Karpas-422 (cell line): ENCODE results near the gene GAN. TPM values are rescaled to one million over a fixed set of nuclear protein-coding genes. Genes with fewer than 3 reads are reported as not detected.

ENCODE experiments used
- DNase-seq: peaks from one replicate; pipeline ENCODE4 v3.0.0-alpha.2; 2015
- H2AFZ ChIP-seq: fragments of 200-600 bp; sonication (generic); 2 replicates; pipeline ENCODE4 v1.6.1; 2014; ENCODE audit warnings: antibody characterized with exemption, low read length, mixed read lengths
- H3K27ac ChIP-seq: fragments of 200-600 bp; sonication (generic); 2 replicates; pipeline ENCODE4 v1.5.1; 2014; ENCODE audit warnings: mild to moderate bottlenecking, low read length, moderate library complexity
- H3K27me3 ChIP-seq: fragments of 200-600 bp; sonication (generic); 2 replicates; pipeline ENCODE4 v1.6.1; 2014; ENCODE audit warnings: low read length, mixed read lengths
- H3K36me3 ChIP-seq: fragments of 200-600 bp; sonication (generic); 2 replicates; pipeline ENCODE4 v1.6.1; 2014; ENCODE audit warnings: low read length, mixed read lengths; ENCODE audit not compliant: insufficient read depth
- H3K4me1 ChIP-seq: fragments of 200-600 bp; sonication (generic); 2 replicates; pipeline ENCODE4 v1.6.1; 2014; ENCODE audit warnings: mild to moderate bottlenecking, low read length, mixed read lengths
- H3K4me2 ChIP-seq: fragments of 200-600 bp; sonication (generic); 2 replicates; pipeline ENCODE4 v1.6.1; 2014; ENCODE audit warnings: low read length, low read depth, mild to moderate bottlenecking; ENCODE audit not compliant: poor library complexity, severe bottlenecking
- H3K4me3 ChIP-seq: fragments of 200-600 bp; sonication (generic); 2 replicates; pipeline ENCODE4 v1.5.1; 2014; ENCODE audit warnings: mild to moderate bottlenecking, antibody characterized with exemption, low read length, mixed read lengths
- H3K79me2 ChIP-seq: fragments of 200-600 bp; sonication (generic); 2 replicates; pipeline ENCODE4 v1.6.1; 2014; ENCODE audit warnings: mild to moderate bottlenecking, low read length, mixed read lengths
- H3K9ac ChIP-seq: fragments of 200-600 bp; sonication (generic); 2 replicates; pipeline ENCODE4 v1.6.0; 2014; ENCODE audit warnings: low read length
- H3K9me2 ChIP-seq: fragments of 200-600 bp; sonication (generic), shearing (Covaris generic); replicated peaks from 2 replicates; pipeline ENCODE4 v1.6.0; 2014; ENCODE audit warnings: mild to moderate bottlenecking, low read length, moderate library complexity; ENCODE audit not compliant: insufficient read depth
- H3K9me3 ChIP-seq: fragments of 300-700, 200-600 bp; sonication (generic); 2 replicates; pipeline ENCODE4 v1.6.1; 2014; ENCODE audit warnings: low read length, mixed read lengths
- H4K20me1 ChIP-seq: fragments of 200-600 bp; sonication (generic); 2 replicates; pipeline ENCODE4 v1.6.1; 2014; ENCODE audit warnings: mild to moderate bottlenecking, antibody characterized with exemption, low read length, low read depth; ENCODE audit not compliant: insufficient read depth
- total RNA-seq: library from RNA; depleted of rRNA; stranded (reverse); fragments of >200 nt; shearing (Covaris generic); gene quantifications from 2 replicates; pipeline ENCODE4 v1.2.3, GENCODE V29; 2014; ENCODE audit warnings: low replicate concordance

Gene GAN
- total RNA-seq, 1 experiment from 2014 or later: 5.3 TPM

DNA sequence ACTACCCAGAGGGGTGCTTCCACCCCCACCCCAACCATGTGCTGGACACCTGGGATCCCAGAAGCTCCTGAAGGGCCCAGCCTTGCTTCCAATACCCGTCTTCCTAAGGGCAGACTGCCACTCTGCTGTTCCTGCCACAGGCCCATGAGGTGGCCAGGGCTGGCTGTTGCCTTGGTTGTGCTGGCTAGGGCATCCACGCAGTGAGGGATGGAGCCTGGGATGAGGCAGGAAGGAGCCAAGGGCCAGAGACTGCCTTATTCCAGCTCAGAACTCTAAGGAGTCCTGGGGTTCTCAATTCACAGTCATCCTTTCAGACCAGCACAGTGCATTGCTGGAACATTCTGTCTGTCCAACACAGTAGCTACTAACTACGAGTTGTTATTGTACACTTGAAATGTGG lies 38.4 kb upstream of the GAN start:
- no peaks in the 10 kb centered on the region for H3K9me2 ChIP-seq
- no peak for DNase-seq
- H3K79me2 ChIP-seq: no peaks in the 10 kb centered on the region
- H3K4me2 ChIP-seq: no peak overlapping the region
- H3K36me3 ChIP-seq: no peaks in the 10 kb centered on the region
- no peaks in the 10 kb centered on the region for H3K4me1 ChIP-seq
- no peaks in the 10 kb centered on the region for H3K9me3 ChIP-seq
- H3K9ac ChIP-seq: no peak overlapping the region
- H2AFZ ChIP-seq: no peak overlapping the region
- no peak overlapping the region for H3K4me3 ChIP-seq
- H4K20me1 ChIP-seq: no peaks in the 10 kb centered on the region
- no peaks in the 10 kb centered on the region for H3K27me3 ChIP-seq
- no peak overlapping the region for H3K27ac ChIP-seq

- H3K4me2 ChIP-seq: no peak overlapping the region
- H3K4me1 ChIP-seq: no peaks in the 10 kb centered on the region
- no peaks in the 10 kb centered on the region for H3K27me3 ChIP-seq
- H3K9me2 ChIP-seq: no peaks in the 10 kb centered on the region
- DNase-seq: no peak
- H3K79me2 ChIP-seq: no peaks in the 10 kb centered on the region
- H3K36me3 ChIP-seq: no peaks in the 10 kb centered on the region
- H3K9me3 ChIP-seq: no peaks in the 10 kb centered on the region
- H3K9ac ChIP-seq: no peak overlapping the region
- no peak overlapping the region for H3K27ac ChIP-seq
- H2AFZ ChIP-seq: no peak overlapping the region
- H3K4me3 ChIP-seq: no peak overlapping the region
- H4K20me1 ChIP-seq: no peaks in the 10 kb centered on the region
Observed at GRCh38 chr16:81277541-81278080, 37.2 kb upstream of the GAN start.

DNA sequence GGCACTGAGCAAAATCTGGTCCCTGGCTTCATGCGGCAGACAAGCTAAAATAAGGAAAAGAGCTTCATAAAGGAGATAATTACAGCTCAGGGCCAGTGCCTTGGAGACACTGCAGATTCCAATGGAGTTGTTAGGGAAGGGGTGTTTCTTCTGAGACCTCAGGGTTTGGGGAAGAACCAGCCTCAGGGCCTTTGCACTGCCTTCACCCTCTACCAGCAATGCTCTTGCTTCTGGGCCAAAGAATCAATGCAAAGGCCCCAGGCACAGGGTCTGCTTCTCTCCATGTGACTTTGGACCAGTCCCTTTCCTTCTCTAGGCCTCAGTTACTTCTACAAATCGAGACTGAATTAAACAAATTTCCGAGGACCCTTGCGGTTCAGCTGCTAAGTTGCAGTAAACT lies 36.2 kb upstream of the GAN start:
- Histone ChIP-seq H3K27me3 (no peaks in the 10 kb centered on the region), H3K79me2 (no peaks in the 10 kb centered on the region), H4K20me1 (no peaks in the 10 kb centered on the region), H2AFZ (no peak overlapping the region), H3K4me2 (no peak overlapping the region), H3K9me3 (no peaks in the 10 kb centered on the region), H3K4me3 (no peak overlapping the region), H3K9me2 (no peaks in the 10 kb centered on the region), H3K9ac (no peak overlapping the region), H3K36me3 (no peaks in the 10 kb centered on the region), H3K27ac (no peak overlapping the region), H3K4me1 (no peaks in the 10 kb centered on the region)
- DNase-seq: no peak

DNA sequence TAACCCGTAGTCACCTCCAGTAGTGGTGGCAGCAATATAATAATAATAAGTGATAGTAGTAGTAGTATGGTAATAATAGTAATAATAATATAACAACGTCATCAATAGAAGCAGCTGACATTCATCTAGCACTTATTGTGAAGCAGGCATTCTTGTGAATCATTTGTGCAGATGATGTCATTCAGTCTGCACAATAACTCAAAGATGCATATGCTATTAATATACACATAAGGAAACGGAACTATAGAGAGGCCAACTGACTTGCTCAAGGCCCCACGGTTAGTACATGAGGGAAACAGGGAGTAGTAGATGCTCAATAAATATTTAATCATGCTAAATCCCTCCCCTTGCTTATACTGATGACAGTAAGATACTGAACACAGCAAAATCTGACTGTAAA lies 35.4 kb upstream of the GAN start:
- no peak overlapping the region for H2AFZ ChIP-seq
- DNase-seq: no peak
- no peak overlapping the region for H3K4me2 ChIP-seq
- H4K20me1 ChIP-seq: no peaks in the 10 kb centered on the region
- no peaks in the 10 kb centered on the region for H3K27me3 ChIP-seq
- no peaks in the 10 kb centered on the region for H3K36me3 ChIP-seq
- H3K79me2 ChIP-seq: no peaks in the 10 kb centered on the region
- no peaks in the 10 kb centered on the region for H3K9me2 ChIP-seq
- no peak overlapping the region for H3K4me3 ChIP-seq
- no peak overlapping the region for H3K9ac ChIP-seq
- H3K27ac ChIP-seq: no peak overlapping the region
- no peaks in the 10 kb centered on the region for H3K4me1 ChIP-seq
- no peaks in the 10 kb centered on the region for H3K9me3 ChIP-seq

DNA sequence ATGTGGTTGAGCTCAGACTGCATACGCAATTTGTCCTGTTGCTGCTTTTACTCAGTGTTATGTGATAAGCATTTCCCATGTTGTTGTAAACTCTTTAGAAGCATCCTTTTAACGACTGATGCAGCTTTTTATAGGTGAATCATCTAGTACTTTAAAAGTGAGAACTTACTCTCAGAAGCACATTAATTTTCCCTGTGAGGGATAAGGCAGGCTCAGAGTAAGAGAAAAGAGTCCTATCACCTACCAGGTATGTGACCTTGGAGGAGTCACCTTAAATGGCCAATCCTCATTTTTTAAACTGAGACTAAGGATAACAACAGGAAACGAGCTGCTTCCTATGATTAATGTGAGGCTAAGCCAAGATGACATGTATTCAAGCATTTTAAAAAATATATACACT lies 34.4 kb upstream of the GAN start:
- DNase-seq: no peak
- Histone ChIP-seq H3K9me2 (no peaks in the 10 kb centered on the region), H3K36me3 (no peaks in the 10 kb centered on the region), H3K4me2 (no peak overlapping the region), H3K27ac (no peak overlapping the region), H3K27me3 (no peaks in the 10 kb centered on the region), H3K9ac (no peak overlapping the region), H3K4me1 (no peaks in the 10 kb centered on the region), H3K9me3 (no peaks in the 10 kb centered on the region), H3K4me3 (no peak overlapping the region), H4K20me1 (no peaks in the 10 kb centered on the region), H3K79me2 (no peaks in the 10 kb centered on the region), H2AFZ (no peak overlapping the region)

GRCh38 chr16:81283044-81283443 lies 31.7 kb upstream of the GAN start:
- Histone ChIP-seq H3K27me3 (no peaks in the 10 kb centered on the region), H3K4me1 (no peaks in the 10 kb centered on the region), H2AFZ (no peak overlapping the region), H3K79me2 (no peaks in the 10 kb centered on the region), H4K20me1 (no peaks in the 10 kb centered on the region), H3K9ac (no peak overlapping the region), H3K9me2 (no peaks in the 10 kb centered on the region), H3K4me2 (no peak overlapping the region), H3K9me3 (no peaks in the 10 kb centered on the region), H3K27ac (no peak overlapping the region), H3K36me3 (no peaks in the 10 kb centered on the region), H3K4me3 (no peak overlapping the region)
- DNase-seq: no peak

- Histone ChIP-seq H3K36me3 (no peaks in the 10 kb centered on the region), H4K20me1 (no peaks in the 10 kb centered on the region), H3K9me2 (no peaks in the 10 kb centered on the region), H3K9ac (no peak overlapping the region), H3K79me2 (no peaks in the 10 kb centered on the region), H3K9me3 (no peaks in the 10 kb centered on the region), H3K4me3 (no peak overlapping the region), H3K4me2 (no peak overlapping the region), H2AFZ (no peak overlapping the region), H3K27me3 (no peaks in the 10 kb centered on the region), H3K4me1 (no peaks in the 10 kb centered on the region), H3K27ac (no peak overlapping the region)
- DNase-seq: no peak
Observed at GRCh38 chr16:81284995-81285600, 29.7 kb upstream of the GAN start.

DNA sequence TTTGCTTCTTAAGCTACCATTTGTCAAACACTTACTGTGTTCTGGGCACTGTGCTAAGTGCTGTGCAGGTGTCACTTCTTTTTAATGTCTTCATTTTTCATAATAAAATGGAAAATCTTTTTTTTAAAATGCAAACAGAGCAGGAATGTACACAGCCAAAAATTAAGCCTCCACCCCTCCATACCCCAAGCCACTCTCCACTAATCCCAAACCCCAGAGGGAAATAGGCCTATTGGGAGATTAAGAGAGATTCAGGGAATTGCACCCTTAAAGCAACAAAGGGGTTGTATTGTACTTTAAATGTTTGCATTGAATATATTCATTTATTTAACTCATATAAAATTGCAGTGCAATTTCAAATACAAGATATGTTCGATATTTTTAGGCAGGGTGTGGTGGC lies 28.6 kb upstream of the GAN start:
- H3K9ac ChIP-seq: no peak overlapping the region
- no peaks in the 10 kb centered on the region for H4K20me1 ChIP-seq
- H3K4me2 ChIP-seq: no peak overlapping the region
- no peak overlapping the region for H3K4me3 ChIP-seq
- H2AFZ ChIP-seq: no peak overlapping the region
- H3K9me2 ChIP-seq: no peaks in the 10 kb centered on the region
- H3K9me3 ChIP-seq: no peaks in the 10 kb centered on the region
- H3K27ac ChIP-seq: no peak overlapping the region
- H3K36me3 ChIP-seq: no peaks in the 10 kb centered on the region
- no peak for DNase-seq
- H3K79me2 ChIP-seq: no peaks in the 10 kb centered on the region
- H3K4me1 ChIP-seq: no peaks in the 10 kb centered on the region
- no peaks in the 10 kb centered on the region for H3K27me3 ChIP-seq
